ENCODE measurements around the gene KLF6. TPM values are rescaled to one million over a fixed set of nuclear protein-coding genes. Genes with fewer than 3 reads are reported as not detected.

Gene KLF6
- total and polyA plus RNA-seq, 8 donors, result 66.0 to 217 (median 112) TPM

DNA sequence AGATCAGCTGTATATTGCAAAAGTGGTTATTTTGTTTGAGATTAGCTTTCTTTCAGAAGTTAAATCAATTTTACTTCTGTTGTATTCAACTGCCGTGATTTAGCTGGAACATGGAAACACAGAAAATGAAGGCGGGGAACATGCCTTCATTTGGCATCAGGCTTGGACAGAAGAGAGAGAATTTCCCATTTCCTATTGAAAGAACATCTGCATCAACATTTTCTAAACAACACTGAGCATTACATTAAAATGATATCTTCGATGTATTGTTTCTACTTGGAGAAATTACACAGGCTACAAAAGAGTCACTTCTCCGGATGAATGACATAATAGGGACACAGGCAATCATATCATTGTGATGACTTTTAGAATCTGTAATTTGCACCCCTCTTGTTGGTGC, 46.6 kb upstream of the KLF6 start:
- TF ChIP-seq, protein P1, sequence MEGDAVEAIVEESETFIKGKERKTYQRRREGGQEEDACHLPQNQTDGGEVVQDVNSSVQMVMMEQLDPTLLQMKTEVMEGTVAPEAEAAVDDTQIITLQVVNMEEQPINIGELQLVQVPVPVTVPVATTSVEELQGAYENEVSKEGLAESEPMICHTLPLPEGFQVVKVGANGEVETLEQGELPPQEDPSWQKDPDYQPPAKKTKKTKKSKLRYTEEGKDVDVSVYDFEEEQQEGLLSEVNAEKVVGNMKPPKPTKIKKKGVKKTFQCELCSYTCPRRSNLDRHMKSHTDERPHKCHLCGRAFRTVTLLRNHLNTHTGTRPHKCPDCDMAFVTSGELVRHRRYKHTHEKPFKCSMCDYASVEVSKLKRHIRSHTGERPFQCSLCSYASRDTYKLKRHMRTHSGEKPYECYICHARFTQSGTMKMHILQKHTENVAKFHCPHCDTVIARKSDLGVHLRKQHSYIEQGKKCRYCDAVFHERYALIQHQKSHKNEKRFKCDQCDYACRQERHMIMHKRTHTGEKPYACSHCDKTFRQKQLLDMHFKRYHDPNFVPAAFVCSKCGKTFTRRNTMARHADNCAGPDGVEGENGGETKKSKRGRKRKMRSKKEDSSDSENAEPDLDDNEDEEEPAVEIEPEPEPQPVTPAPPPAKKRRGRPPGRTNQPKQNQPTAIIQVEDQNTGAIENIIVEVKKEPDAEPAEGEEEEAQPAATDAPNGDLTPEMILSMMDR (IDR thresholded peaks at IDR 0.05), result no peak
- no peak for ATAC-seq
- peaks cover 26 to 63% of the 10 kb centered on the region in 2 donors for H3K4me1 ChIP-seq
- no peaks in the 10 kb centered on the region for H3K27me3 ChIP-seq
- no peak for DNase-seq
- H3K9me3 ChIP-seq, result no peaks in the 10 kb centered on the region
- intact Hi-C loops (cut with DNase I), result no loop called here
- no peak overlapping the region for H3K27ac ChIP-seq
- H3K36me3 ChIP-seq, result no peaks in the 10 kb centered on the region
- no peak overlapping the region for H3K4me3 ChIP-seq

DNA sequence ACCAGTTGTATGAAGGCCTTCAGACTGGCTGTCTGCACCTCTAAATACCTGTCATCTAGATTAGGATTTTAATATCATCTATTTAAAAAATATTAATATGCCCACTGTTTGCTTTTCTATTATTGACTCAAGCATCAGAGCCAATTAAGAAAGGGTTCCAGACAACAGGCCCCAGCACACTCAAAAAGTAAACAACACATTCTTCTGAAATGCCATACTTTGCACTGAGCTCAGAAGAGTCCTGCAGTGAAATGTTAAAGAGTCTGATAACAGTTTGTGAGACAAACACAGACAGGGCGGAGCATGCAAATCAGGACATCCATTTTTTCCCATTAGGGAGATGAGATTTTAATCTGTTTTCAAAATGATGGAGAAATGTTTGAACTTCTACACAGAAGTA, 45.9 kb upstream of the KLF6 start:
- DNase-seq (no peak), ATAC-seq (peak; percentile 62)
- TF ChIP-seq, protein P1 (IDR thresholded peaks at IDR 0.05), result no peak
- Histone ChIP-seq H3K27ac (peak overlapping the region in 1 of 2 donors; percentile 37), H3K4me1 (peaks cover 21 to 56% of the 10 kb centered on the region in 2 donors), H3K4me3 (no peak overlapping the region), H3K36me3 (no peaks in the 10 kb centered on the region), H3K9me3 (no peaks in the 10 kb centered on the region), H3K27me3 (no peaks in the 10 kb centered on the region)
- intact Hi-C loops (cut with DNase I), result no loop called here

DNA sequence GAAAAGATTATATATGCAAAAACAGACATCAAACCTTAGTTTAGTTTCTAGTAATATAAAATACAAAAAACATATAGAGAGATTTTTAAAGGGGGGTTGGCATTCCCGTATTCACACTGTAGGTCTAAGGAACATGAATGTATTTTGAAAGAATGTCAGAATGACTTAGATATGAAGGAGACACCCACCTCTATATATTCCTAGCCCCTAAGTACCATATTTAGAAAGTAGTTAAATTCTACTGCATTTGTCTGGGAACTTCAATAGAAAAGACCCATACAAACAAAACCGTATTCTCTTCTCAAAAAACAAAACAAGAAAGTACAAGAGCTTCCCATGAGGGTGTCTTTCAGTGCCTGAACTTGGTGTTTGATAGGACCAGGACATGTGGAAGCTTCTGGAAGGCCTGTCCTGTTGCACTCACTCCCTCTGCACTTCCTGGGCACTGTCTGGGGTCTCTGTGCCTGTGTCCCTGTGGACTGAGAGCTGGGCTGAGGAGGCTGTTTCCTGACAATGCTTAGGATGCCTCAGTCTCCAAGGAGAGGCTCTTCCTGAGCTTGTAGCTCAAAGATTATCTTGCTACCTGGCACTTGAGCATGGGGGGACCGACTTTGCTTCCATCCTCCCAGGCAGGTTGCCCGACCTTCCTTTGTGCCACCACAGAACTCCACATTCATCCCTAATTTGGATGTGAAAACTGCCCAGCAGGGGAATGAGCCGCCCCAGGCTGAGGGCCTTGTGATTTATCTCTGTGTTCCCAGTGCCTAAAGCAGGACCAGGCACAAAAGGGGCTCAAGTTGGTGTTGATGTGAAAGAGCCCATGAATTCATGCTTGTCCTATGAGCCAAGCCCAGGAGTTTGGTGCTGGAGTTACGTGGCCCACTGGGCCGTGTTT, 44.4 kb upstream of the KLF6 start:
- DNase-seq, result no peak
- intact Hi-C loops (cut with DNase I), result no loop called here
- Histone ChIP-seq H3K4me1 (peaks cover 14 to 41% of the 10 kb centered on the region in 2 donors), H3K9me3 (no peaks in the 10 kb centered on the region), H3K4me3 (peak overlapping the region; percentile 21 to 37), H3K27me3 (no peaks in the 10 kb centered on the region), H3K27ac (peak overlapping the region; percentile 74 to 83), H3K36me3 (no peaks in the 10 kb centered on the region)
- TF ChIP-seq, protein P1 (IDR thresholded peaks at IDR 0.05), result no peak
- no peak for ATAC-seq

- Histone ChIP-seq H3K4me3 (peak overlapping the region; percentile 21 to 37), H3K4me1 (peaks cover 14 to 37% of the 10 kb centered on the region in 2 donors), H3K27ac (peak overlapping the region; percentile 74 to 83), H3K36me3 (no peaks in the 10 kb centered on the region), H3K27me3 (no peaks in the 10 kb centered on the region), H3K9me3 (no peaks in the 10 kb centered on the region)
- TF ChIP-seq, protein P1 (IDR thresholded peaks at IDR 0.05), result no peak
- ATAC-seq, result peak; percentile 45
- peak in 2 of 4 donors; percentile 60 to 62 for DNase-seq
- intact Hi-C loops (cut with DNase I), result no loop called here
Measured at GRCh38 chr10:3828404-3829155, 43.6 kb upstream of the KLF6 start.

All from left lung (tissue), 10 donors.